Non-pigmented ciliary epithelial cell (primary cell): ENCODE measurements around the gene TMEM38A.
A peak's percentile ranks its signal among the peaks of the same experiment; 100 is the strongest.
"Not testable (repeated sequence)": the region's sequence is repeated elsewhere in the genome, so short reads cannot be mapped to it uniquely, and the experiment has no call there.

Experiments used
- DNase-seq: peaks from one replicate; pipeline ENCODE4 v3.0.0-alpha.2; 2010; ENCODE audit warnings: low read depth

Gene TMEM38A

DNA sequence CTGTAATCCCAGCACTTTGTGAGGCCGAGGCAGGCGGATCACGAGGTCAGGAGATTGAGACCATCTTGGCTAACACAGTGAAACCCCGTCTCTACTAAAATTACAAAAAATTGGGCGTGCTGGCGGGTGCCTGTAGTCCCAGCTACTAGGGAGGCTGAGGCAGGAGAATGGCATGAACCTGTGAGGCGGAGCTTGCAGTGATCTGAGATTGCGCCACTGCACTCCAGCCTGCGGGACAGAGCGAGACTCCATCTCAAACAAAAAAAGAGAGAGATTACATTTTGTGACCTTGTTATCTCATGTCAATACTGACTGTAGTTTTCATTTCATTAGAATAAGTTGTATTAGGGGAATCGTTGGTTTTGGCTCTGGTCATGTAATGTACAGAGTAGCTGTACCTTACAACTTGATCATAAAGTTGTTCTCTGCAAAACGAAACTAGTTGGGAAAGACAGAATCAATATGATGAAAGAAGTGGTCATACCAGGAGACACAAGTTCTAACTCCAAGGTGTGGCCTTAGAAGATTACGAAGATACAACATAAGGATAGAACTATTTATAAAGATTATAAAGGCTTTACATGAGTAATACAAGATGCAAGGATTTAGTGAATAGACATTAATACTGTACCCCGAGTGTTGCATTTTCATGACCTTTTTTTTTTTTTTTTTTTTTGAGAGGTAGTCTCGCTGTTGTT lies 15.3 kb downstream of the TMEM38A start:
- DNase-seq, result no peak

DNA sequence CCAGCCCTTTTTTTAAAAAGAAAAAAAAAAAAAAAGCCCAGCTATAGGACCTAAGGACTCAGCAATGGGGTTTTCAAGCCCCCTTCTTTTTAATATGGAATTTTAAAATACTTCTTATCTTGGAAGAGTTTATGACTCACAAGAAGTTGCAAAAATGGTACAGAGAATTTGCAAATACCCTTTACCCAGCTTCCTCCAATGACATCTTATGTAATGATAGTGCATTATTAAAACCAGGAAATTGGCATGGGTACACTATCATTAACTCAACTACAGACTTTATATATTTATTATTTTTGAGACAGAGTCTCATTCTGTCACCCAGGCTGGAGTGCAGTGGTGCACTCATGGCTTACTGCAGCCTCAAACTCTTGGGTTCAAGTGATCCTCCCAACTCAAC lies 16.1 kb downstream of the TMEM38A start:
- no peak for DNase-seq

DNA sequence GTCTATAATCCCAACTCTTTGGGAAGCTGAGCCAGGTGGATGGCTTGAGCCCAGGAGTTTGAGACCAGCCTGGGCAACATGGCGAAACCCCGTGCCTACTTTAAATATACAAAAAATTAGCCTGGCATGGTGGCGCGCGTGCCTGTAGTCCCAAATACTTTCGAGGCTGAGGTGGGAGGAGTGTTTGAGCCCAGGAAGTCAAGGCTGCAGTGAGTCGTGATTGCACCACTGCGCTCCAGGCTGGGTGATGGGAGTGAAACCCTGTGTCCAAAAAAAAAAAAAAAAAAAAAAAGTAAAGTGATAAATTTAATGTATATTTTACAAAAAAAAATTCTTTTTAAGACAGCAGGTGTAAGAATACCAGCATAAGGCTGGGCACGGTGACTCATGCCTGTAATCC lies 17.6 kb downstream of the TMEM38A start:
- no peak for DNase-seq

DNA sequence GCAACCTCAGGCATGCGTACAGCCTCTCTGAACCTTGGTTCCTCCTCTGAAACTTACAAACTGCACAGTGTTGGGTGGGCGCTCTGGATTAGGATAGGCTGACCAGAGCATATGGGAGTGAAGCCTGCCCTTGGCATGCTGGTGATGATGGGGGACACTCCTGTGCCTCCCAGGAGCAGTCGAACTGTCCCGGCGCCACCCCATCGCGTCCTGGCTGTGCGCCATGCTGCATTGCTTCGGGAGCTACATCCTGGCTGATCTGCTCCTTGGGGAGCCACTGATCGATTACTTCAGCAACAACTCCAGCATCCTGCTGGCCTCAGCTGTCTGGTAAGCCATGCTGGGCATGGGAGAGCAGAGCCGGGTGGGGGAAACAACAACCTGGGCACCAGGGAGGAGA lies 18.9 kb downstream of the TMEM38A start:
- no peak for DNase-seq

DNA sequence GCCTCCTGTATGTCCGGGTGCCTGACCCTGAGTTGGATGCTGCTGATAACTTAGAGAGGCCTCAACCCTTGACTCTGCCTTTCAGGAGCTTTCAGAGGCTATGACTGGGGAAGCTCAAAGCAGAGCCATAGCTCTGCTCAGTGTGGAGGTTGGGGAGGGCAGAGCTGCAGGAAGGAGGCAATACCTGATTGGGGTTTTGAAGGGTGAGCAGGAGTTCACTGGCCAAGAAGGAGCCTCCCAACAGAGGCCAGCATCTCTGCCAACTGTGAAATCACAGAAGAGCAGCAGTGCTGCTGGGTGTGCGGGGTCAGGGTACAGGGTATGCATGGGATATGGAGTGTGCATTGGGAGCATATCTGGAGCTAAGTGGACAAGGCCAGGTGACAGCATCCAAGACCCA lies 21.6 kb downstream of the TMEM38A start:
- DNase-seq, result no peak

DNA sequence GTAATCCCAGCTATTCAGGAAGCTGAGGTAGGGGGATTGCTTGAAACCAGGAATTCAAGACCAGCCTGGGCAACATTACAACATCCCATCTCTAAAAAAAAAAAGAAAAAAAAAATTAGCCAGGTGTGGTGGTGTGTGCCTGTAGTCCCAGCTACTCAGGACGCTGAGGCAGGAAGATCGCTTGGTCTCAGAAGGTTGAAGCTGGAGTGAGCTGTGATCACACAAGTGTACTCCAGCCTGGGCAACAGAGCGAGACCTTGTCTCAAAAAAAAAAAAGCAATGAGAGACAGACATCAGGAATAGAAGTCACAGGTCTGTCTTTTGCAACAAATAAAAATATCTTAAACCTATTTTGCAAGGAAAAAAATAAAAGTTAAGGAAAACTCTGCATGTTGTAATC lies 23.3 kb downstream of the TMEM38A start:
- no peak for DNase-seq

DNA sequence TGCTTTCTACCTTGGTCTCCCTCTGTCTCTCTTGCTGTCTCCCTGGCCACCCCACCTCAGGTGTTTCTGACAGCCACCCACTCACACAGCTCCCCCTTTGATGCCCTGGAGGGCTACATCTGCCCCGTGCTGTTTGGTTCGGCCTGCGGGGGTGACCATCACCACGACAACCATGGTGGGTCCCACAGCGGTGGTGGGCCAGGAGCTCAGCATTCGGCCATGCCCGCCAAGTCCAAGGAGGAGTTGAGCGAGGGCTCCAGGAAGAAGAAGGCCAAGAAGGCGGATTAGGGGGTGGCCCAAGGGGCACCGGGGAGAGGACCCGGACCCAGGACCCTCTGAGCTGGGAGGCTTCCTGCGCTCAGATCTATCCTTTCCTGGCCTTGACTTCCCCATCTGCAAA lies 27.1 kb downstream of the TMEM38A start:
- DNase-seq, result no peak

DNA sequence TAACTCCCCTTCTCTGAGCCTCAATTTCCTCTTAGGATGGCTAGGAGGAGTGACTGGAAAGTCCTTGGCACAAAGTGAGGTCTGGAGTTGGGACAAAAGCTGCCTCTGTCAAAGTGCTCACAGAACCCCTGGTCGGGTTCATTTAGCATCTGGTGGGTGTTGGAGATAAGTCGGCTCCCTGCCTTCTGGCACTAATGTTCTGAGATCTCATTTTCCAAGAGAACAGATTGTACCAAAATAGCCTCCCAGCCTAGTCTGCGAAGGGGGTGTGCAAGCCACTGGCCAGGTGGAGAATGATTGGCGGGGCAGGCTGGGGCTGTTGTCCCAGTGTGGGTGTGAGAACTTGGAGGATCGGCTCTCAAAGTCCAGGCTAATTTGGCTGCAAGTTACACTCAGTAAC lies 38.0 kb downstream of the TMEM38A start:
- DNase-seq, result no peak

DNA sequence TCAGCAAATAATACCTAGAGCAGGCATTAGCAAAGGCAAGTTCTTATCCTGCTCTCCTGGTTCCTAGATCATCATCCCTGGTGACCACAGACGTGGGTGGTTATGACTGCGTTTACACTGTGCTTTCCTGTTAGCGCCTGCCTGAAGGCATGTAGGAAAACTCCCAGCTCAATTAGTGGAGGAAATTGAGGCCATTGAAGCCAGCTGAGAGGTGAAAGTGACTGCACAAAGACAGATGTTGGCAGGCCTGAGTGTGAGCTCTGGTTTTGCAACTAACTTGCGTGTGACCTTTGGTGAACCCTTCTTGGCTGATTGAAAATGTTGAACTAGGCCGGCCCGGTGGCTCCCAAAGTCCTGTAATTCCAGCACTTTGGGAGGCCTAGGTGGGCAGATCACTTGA lies 41.2 kb downstream of the TMEM38A start:
- DNase-seq, result peak; percentile 38

DNA sequence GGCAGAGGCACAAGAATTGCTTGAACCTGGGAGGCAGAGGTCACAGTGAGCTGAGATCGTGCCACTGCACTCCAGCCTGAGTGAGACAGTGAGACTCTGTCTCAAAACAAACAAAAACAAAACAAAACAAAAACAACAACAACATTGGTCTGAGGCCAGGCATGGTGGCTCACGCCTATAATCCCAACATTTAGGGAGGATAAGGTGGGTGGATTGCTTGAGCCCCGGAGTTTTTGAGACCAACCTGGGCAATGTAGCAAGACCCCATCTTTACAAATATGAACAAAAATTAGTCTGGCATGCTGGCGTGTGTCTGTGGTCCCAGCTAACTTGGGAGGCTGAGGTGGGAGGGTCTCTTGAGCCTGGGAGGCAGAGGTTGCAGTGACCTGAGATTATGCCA lies 42.7 kb downstream of the TMEM38A start:
- DNase-seq, result no peak

DNA sequence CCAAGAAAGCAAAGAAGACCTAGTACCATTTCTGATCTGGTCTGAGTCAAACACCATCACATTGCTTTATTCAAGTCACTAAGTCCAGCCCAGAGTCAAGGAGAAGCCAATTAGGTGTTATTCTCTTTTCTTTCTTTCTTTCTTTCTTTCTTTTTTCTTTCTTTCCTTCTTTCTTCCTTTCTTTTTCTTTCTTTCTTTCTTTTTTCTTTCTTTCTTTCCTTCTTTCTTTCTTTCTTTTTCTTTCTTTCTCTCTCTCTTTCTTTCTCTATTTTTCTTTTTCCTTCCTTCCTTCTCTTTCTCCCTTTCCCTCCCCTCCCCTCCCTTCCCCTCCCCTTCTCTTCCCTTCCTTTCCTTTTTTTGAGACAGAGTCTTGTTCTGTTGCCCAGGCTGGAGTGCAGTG lies 49.9 kb downstream of the TMEM38A start:
- DNase-seq, result not testable (repeated sequence)

DNA sequence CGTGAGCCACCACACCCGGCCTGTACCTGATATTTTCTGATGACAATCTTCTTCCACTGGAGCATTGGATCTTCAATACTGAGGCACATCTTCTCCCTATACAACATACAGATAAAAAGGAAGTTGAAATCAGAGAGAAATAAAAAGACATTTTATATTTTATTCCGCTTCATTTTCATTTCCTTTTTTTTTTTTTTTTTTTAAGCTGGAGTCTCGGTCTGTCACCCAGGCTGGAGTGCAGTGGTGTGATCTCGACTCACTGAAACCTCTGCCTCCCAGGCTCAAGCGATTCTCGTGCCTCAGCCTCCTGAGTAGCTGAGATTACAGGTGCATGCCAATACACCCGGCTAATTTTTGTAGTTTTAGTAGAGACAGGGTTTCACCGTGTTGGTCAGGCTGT lies 51.4 kb downstream of the TMEM38A start:
- not testable (repeated sequence) for DNase-seq

DNA sequence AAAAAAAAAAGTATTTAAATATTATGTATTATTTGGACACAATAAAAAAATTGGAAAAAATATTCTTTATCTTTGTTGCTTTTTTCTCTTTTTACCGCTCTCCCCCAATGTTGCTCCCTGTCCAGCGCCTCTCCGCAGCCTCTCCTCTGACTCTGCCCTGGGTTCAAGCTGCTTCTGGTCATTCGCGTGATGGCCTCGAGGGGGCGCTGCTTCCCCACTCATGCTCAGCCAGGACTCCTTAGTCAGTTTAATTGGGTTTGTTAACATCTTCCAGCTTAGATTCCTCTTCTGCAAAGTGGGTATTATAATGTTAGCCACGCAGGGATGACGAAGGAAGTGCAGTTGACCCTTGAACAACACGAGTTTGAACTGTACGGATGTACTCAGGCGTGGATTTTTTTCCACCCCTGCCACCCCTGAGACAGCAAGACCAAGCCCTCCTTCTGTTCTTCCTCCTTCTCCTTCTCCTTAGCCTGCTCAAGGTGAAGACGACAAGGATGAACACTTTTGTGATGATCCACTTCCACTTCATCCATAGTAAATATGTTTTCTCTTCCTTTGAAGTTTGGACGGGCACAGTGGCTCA lies 53.9 kb downstream of the TMEM38A start:
- DNase-seq, result no peak

DNA sequence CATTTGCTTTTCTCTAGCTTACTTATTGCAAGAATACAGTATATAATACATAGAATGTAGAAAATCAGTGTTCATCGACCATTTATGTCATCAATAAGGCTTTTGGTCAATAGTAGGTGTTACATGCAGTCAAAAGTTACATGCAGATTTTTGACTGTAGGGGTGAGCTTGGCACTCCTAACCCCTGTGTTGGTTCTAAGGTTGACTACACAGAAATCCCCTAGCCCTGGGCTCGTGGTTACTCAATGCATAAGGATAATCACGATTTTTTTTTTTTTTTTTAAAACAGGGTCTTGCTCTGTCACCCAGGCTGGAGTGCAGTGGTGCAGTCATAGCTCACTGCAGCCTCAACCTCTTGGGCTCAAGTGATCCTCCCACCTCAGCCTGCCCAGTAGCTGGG lies 54.7 kb downstream of the TMEM38A start:
- no peak for DNase-seq

DNA sequence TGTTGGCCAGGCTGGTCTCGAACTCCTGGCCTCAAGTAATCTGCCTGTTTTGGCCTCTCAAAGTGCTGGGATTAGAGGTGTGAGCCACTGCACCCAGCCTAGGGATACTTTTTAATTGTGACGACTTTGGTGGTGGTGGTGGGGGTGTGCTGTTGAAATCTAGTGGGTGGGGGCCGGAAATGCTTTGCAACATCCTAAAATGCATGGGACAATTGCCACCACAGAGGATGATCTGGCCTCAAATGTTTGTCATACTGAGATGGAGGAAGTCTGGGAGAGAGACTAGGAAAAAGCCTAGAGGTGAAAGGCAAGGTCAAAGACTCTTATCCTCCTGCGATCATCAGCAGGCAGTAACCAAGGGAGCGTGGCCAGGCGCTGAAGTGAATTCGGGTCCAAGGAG lies 60.1 kb downstream of the TMEM38A start:
- DNase-seq, result no peak

DNA sequence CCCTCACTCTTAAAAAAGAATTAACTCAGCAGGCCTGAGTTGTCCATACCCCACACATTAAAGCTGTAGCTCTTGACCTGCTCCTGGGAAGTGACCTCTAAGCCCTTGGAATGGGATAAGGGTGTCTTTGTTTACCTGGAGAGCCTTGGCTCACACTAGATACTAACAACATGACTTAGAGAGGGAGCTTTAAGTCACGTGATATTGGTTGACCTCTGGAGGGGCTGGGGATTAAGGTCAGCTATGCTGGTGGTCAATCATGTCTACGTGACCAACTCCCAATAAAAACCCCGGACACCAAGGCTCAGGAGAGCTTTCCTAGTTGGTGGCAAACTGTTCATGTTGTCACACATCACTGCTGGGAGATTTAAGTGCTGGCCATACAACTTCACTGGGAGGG lies 61.7 kb downstream of the TMEM38A start:
- no peak for DNase-seq

DNA sequence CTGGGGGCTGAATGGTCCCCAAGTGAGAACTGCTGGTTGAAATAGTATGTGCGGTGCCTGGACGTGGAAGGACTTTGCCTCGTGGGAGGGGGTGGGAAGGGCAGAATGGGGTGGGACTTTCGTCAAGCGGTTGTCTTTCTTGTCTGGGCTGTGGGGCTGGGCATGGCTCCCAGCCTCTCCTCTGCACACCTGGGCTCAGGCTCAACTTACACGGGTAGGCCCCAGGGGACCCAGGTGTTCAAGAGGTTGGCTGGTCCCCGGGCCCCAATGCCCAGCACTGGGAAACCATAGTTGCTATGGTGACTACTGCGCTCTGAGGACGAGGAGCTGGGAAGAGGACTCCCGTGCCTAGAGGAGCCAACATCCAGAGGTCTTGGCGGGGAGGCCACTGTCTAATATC lies 66.0 kb downstream of the TMEM38A start:
- no peak for DNase-seq

DNA sequence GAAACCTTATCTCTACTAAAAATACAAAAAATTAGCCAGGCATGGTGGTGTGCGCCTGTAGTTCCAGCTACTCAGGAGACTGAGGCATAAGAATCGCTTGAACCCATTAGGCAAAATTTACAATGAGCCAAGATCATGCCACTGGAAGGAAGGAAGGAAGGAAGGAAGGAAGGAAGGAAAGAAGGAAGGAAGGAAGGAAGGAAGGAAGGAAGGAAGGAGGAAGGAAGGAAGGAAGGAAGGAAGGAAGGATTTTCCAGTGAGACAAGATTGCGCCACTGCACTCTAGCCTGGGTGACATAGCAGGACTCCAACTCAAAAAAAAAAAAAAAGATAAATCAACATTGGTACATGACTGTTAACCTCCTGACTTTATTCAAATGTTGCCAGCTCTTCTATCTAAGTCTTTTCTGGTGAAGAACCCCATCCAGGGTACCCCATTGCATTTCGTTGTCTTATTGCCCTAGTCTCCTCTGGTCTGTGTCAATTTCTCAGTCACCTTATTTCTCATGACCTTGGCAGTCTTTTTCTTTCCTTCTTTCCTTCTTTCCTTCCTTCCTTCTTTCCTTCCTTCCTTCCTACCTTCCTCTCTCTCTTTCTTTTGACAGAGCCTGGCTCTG lies 74.8 kb downstream of the TMEM38A start:
- not testable (repeated sequence) for DNase-seq

DNA sequence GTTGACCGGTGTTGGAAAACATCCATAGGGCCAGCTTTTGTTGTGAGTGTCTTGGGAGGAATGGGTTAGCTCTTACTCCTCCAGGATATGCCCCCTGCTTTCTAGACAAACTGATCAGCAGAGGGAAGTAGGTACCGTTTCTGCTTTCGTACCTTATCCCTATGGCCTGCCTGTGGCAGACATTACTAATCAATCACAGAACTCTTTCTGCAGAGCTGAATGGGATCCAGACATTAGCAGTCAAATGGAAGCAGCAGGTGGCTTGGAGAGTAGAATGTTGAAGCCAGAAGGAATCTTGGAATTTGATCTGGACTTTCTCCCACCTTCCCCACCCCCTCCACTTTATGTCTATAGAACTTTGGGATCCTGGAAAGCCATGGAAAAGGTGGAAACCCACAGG lies 75.8 kb downstream of the TMEM38A start:
- DNase-seq, result no peak

DNA sequence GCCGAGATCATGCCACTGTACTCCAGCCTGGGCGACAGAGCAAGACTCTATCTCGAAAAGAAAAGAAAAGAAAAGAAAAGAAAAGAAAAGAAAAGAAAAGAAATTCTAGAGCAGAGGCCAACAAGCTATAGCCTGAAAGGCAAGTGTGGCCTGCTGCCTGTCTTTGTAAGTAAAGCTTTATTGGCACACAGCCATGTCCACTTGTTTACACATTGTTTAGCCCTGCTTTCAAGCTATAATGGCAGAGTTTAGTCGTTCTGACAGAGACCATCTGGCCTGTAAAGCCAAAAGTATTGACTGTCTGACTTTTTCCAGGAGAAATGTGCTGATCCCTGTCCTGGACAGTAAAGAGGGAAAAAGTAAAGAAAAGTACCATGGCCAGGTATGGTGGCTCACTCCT lies 77.0 kb downstream of the TMEM38A start:
- DNase-seq, result no peak

DNA sequence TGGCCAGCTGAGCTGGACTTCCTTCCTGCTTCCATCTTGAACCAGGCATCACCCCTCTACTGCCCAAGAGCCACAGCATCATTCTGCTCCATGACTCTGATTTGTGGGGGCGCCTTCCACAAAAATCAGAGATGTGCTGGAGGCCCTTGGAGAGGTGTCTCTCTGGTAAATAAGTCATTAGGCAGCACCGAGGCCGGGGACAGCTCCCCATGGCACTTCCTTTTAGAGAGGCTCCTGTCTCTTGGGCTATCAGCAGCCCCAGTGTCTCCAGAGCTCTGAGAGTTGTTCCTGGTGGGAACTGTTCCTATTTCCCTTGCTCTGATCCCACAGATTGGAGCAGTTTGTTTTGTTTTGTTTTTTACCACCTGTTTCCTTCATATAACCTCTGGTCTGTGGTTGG lies 78.6 kb downstream of the TMEM38A start:
- no peak for DNase-seq
